Activated CD8-positive, alpha-beta memory T cell treated with anti-CD3 and anti-CD28 coated beads, Interleukin-2, amount 50 U/mL, for 1 hour (primary cell): ENCODE data around the gene KAT8.
A peak's percentile ranks its signal among the peaks of the same experiment; 100 is the strongest.
"Not testable (repeated sequence)": the region's sequence is repeated elsewhere in the genome, so short reads cannot be mapped to it uniquely, and the experiment has no call there.

Experiments
- DNase-seq: peaks from one replicate; pipeline ENCODE4 v3.0.0-alpha.2; 2020; ENCODE audit errors: extremely low read depth

KAT8 gene

GRCh38 chr16:31148896-31149295 lies 31.4 kb downstream of the KAT8 start:
- DNase-seq = no peak

GRCh38 chr16:31149332-31149731 lies 31.9 kb downstream of the KAT8 start:
- DNase-seq = no peak

GRCh38 chr16:31149894-31150890 lies 32.7 kb downstream of the KAT8 start, which contains the start of gene PRSS36:
Gene PRSS36, minus strand, starts transcription at chr16:31150066. Its CDS starts 31 bp downstream, at chr16:31150035.
- no peak for DNase-seq

- DNase-seq = not testable (repeated sequence)
Observed at GRCh38 chr16:31150976-31151375, 33.5 kb downstream of the KAT8 start.

GRCh38 chr16:31157136-31157535 lies 39.7 kb downstream of the KAT8 start:
- DNase-seq = no peak

GRCh38 chr16:31167315-31167714 lies 49.9 kb downstream of the KAT8 start:
- no peak for DNase-seq

GRCh38 chr16:31168848-31169247 lies 51.4 kb downstream of the KAT8 start:
- DNase-seq = no peak

GRCh38 chr16:31170048-31170447 lies 52.6 kb downstream of the KAT8 start:
- DNase-seq = not testable (repeated sequence)

GRCh38 chr16:31177136-31177535 lies 59.7 kb downstream of the KAT8 start:
- DNase-seq = peak; percentile 18

GRCh38 chr16:31179219-31179746 lies 61.8 kb downstream of the KAT8 start:
- DNase-seq = no peak

- DNase-seq = peak; percentile 79
Observed at GRCh38 chr16:31179747-31180459, 62.4 kb downstream of the KAT8 start, which contains the start of gene FUS. Gene FUS, plus strand, starts transcription at chr16:31180139. Its CDS starts 76 bp downstream, at chr16:31180215.
